Measurements from ENCODE around the gene PPIP5K2. TPM values are rescaled to one million over a fixed set of nuclear protein-coding genes. Genes with fewer than 3 reads are reported as not detected.

The PPIP5K2 gene
- total and polyA plus RNA-seq, 10 donors = 22.3 to 79.8 (median 63.5) TPM

DNA sequence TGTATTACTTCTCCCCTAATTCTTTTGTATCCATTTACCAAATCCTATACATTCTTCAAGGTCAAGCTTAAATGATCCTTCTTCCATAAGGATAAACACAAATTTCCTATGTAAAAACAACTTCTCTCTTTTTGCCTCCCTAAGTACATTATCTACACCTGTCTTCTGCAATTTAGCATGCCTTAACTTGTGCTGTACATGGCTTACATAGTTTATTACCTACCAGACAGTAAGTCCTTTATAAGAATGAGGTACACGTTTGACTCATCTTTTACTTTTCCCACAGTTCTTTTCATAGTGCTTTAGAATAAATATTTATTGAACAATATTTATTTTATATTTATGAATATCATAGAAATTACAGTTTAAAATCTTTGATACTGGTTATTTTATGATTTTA, 33.6 kb upstream of the PPIP5K2 start:
- intact Hi-C loops (cut with DNase I; ENCODE audit: low total_unique reads) = no loop called here
- Histone ChIP-seq H3K27me3 (replicated peaks in 1 of 7) (no peaks in the 10 kb centered on the region), H3K4me1 (no peaks in the 10 kb centered on the region), H3K4me3 (no peak overlapping the region), H3K27ac (no peak overlapping the region), H3K9me3 (peaks cover 1 to 55% (median 44%) of the 10 kb centered on the region in 8 donors), H3K36me3 (peaks cover 0 to 71% (median 35%) of the 10 kb centered on the region in 6 donors)
- DNase-seq = no peak
- no peak for TF ChIP-seq POLR2AphosphoS5 (IDR thresholded peaks at IDR 0.05)
- TF ChIP-seq POLR2A (IDR thresholded peaks at IDR 0.05) = no peak
- WGBS, 5 donors = 94 to 100% (median 97%) methylated on average over 1 of the region's 1 CpG

DNA sequence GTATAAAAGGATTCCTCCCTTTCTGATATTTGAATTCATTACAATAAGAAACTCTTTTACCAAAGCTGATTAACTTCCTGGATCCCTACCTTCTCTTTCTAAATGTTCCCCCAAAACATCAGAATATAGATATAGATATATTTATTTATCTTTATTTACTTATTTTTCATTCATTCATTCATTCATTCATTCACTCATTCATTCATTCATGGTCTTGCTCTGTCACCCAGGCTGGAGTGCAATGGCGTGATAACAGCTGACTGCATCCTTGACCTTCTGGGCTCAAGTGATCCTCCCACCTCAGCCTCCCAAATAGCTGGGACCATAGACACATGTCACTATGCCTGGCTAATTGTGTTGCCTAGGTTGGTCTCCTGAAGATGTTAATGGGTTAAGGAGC, 30.8 kb upstream of the PPIP5K2 start:
- H3K4me1 ChIP-seq = no peaks in the 10 kb centered on the region
- intact Hi-C loops (cut with DNase I; ENCODE audit: low total_unique reads) = no loop called here

DNA sequence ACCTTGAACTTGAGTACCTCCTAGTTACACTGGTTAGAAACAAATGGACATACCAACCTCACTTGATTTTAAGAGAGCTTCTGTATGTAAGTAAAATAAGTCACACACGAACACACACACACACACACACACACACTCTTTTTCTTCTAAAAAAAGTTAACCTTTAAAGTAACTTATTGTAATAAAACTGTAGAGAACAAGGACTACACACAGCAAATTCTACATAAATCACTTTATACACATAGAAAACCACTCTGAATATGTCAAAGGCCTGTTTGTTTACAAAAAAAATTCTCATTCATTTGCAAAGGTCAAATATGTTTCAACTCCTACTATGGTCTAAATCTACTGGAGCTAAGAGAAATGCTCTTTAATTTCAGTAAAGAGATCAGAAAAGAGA, 29.3 kb upstream of the PPIP5K2 start:
- H3K27ac ChIP-seq = no peak overlapping the region
- peaks cover 0 to 13% (median 6%) of the 10 kb centered on the region in 8 donors for H3K9me3 ChIP-seq
- H3K36me3 ChIP-seq = peaks cover 0 to 92% (median 43%) of the 10 kb centered on the region in 6 donors
- intact Hi-C loops (cut with DNase I; ENCODE audit: low total_unique reads) = no loop called here
- no peaks in the 10 kb centered on the region for H3K4me1 ChIP-seq
- H3K27me3 ChIP-seq (replicated peaks in 1 of 7) = no peaks in the 10 kb centered on the region
- 86 to 97% (median 92%) methylated on average over 1 of the region's 1 CpG for WGBS, 5 donors
- no peak for TF ChIP-seq POLR2A (IDR thresholded peaks at IDR 0.05)
- TF ChIP-seq, protein P1, sequence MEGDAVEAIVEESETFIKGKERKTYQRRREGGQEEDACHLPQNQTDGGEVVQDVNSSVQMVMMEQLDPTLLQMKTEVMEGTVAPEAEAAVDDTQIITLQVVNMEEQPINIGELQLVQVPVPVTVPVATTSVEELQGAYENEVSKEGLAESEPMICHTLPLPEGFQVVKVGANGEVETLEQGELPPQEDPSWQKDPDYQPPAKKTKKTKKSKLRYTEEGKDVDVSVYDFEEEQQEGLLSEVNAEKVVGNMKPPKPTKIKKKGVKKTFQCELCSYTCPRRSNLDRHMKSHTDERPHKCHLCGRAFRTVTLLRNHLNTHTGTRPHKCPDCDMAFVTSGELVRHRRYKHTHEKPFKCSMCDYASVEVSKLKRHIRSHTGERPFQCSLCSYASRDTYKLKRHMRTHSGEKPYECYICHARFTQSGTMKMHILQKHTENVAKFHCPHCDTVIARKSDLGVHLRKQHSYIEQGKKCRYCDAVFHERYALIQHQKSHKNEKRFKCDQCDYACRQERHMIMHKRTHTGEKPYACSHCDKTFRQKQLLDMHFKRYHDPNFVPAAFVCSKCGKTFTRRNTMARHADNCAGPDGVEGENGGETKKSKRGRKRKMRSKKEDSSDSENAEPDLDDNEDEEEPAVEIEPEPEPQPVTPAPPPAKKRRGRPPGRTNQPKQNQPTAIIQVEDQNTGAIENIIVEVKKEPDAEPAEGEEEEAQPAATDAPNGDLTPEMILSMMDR (IDR thresholded peaks at IDR 0.05 in 8 of 11, conservative IDR thresholded peaks at IDR 0.05 in 3 of 11) = no peak
- no peak for TF ChIP-seq POLR2AphosphoS5 (IDR thresholded peaks at IDR 0.05)
- no peak for DNase-seq
- no peak overlapping the region for H3K4me3 ChIP-seq

More for the DNA sequence above, 30.8 kb upstream of the PPIP5K2 start:
- no peak for DNase-seq
- Histone ChIP-seq H3K27me3 (replicated peaks in 1 of 7) (no peaks in the 10 kb centered on the region), H3K4me3 (no peak overlapping the region), H3K27ac (no peak overlapping the region), H3K9me3 (peaks cover 0 to 28% (median 17%) of the 10 kb centered on the region in 8 donors), H3K36me3 (peaks cover 0 to 92% (median 41%) of the 10 kb centered on the region in 6 donors)
- WGBS, 5 donors = 91 to 100% (median 96%) methylated on average over 1 of the region's 1 CpG
- TF ChIP-seq, protein P1 (IDR thresholded peaks at IDR 0.05 in 8 of 11, conservative IDR thresholded peaks at IDR 0.05 in 3 of 11) = no peak
- TF ChIP-seq POLR2A (IDR thresholded peaks at IDR 0.05) (no peak), POLR2AphosphoS5 (IDR thresholded peaks at IDR 0.05) (no peak)

DNA sequence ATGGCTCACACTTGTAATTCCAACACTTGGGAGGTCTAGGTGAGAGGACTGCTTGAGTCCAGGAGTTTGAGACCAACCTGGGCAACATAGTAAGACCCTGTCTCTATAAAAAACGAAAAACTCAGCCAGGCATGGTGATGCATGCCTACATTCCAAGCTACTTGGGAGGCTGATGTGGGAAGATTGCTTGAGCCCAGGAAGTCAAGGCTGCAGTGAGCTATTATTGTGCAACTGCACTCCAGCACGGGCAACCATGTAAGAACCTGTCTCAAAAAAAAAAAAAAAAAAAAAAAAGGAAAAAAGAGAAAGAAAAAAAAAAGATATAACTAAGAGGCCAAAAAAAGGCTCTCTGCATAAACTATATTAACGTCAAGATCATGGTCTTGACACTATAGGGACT, 27.4 kb upstream of the PPIP5K2 start:
- no peak for DNase-seq
- Histone ChIP-seq H3K27ac (no peak overlapping the region), H3K9me3 (no peaks in the 10 kb centered on the region), H3K4me3 (no peak overlapping the region), H3K36me3 (peaks cover 0 to 92% (median 35%) of the 10 kb centered on the region in 6 donors), H3K4me1 (no peaks in the 10 kb centered on the region), H3K27me3 (replicated peaks in 1 of 7) (no peaks in the 10 kb centered on the region)
- intact Hi-C loops (cut with DNase I; ENCODE audit: low total_unique reads) = no loop called here
- TF ChIP-seq POLR2A (IDR thresholded peaks at IDR 0.05) = no peak
- 85 to 98% (median 89%) methylated on average over 3 of the region's 3 CpGs for WGBS, 5 donors

DNA sequence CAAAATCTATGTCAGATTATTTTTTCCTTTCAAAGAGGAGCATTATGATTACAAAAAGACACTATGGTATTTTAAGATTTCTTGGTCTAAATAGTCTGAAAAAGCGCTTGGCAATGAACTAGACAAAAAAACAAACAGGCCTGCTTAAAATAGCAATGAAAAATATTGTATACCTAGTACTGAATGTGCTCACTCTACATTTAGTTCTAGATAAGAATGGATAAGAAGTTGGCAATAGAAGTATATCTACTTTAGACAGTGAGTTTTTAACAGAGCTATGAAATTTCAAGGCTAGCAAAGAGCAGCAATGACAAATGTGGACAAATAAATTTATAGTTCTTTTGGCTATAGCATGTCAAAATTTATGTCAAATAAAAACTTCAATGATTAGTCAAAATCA, 26.4 kb upstream of the PPIP5K2 start:
- peaks cover 0 to 91% (median 32%) of the 10 kb centered on the region in 6 donors for H3K36me3 ChIP-seq
- no peaks in the 10 kb centered on the region for H3K27me3 ChIP-seq (replicated peaks in 1 of 7)
- WGBS, 5 donors = 93 to 98% (median 98%) methylated on average over 1 of the region's 1 CpG
- intact Hi-C loops (cut with DNase I; ENCODE audit: low total_unique reads) = no loop called here
- H3K9me3 ChIP-seq = no peaks in the 10 kb centered on the region
- no peak for DNase-seq
- no peaks in the 10 kb centered on the region for H3K4me1 ChIP-seq
- no peak overlapping the region for H3K4me3 ChIP-seq
- no peak overlapping the region for H3K27ac ChIP-seq
- TF ChIP-seq, protein P1 (IDR thresholded peaks at IDR 0.05 in 8 of 11, conservative IDR thresholded peaks at IDR 0.05 in 3 of 11) = no peak
- TF ChIP-seq POLR2A (IDR thresholded peaks at IDR 0.05) (no peak), POLR2AphosphoS5 (IDR thresholded peaks at IDR 0.05) (no peak)

Measured in spleen (tissue), 11 donors.